Upper lobe of right lung (tissue), 1 donor: ENCODE measurements around the gene TDRD12. TPM values are rescaled to one million over a fixed set of nuclear protein-coding genes. Genes with fewer than 3 reads are reported as not detected.

Source experiments
- ATAC-seq: fragments of 200-7000 bp; cut with Tn5 transposase; one replicate; pipeline ENCODE4 v1.9.1; 2020; ENCODE audit warnings: mild to moderate bottlenecking, moderate library complexity
- DNase-seq: peaks from one replicate; pipeline ENCODE4 v3.0.0-alpha.2; 2020
- H3K27ac ChIP-seq: fragments of 200-600 bp; one replicate; pipeline ENCODE4 v1.8.0; 2022
- H3K27me3 ChIP-seq: fragments of 200-600 bp; one replicate; pipeline ENCODE4 v1.8.0; 2022; ENCODE audit warnings: mild to moderate bottlenecking
- H3K36me3 ChIP-seq: fragments of 200-600 bp; one replicate; pipeline ENCODE4 v1.8.0; 2022
- H3K4me1 ChIP-seq: fragments of 200-600 bp; one replicate; pipeline ENCODE4 v1.8.0; 2022
- H3K4me3 ChIP-seq: fragments of 200-600 bp; one replicate; pipeline ENCODE4 v1.8.0; 2022; ENCODE audit warnings: mild to moderate bottlenecking
- H3K9me3 ChIP-seq: fragments of 200-600 bp; one replicate; pipeline ENCODE4 v1.8.0; 2022
- intact Hi-C: fragments of 100-400 bp; cut with DNase I; formaldehyde crosslinking; loops from one replicate; pipeline ENCODE4 v1.11.0; 2022
- total RNA-seq: library from RNA; stranded (reverse); fragmentation: NEBNext Ultra II Directional; extraction: Animal tissue kit (Norgen Biotek cat#: 25700); gene quantifications from one replicate; pipeline ENCODE4 v1.2.1, GENCODE V29; 2021
- TF ChIP-seq, protein P1 (sequence below): fragments of 200-600 bp; IDR thresholded peaks from one replicate; pipeline ENCODE4 v1.8.0; 2022; ENCODE audit warnings: antibody characterized with exemption
- donor health status: DM: no; HTN: yes; CAD: no; lungs with severe emphysema.

The TDRD12 gene
- total RNA-seq, 1 donor from 2014 or later: not detected

DNA sequence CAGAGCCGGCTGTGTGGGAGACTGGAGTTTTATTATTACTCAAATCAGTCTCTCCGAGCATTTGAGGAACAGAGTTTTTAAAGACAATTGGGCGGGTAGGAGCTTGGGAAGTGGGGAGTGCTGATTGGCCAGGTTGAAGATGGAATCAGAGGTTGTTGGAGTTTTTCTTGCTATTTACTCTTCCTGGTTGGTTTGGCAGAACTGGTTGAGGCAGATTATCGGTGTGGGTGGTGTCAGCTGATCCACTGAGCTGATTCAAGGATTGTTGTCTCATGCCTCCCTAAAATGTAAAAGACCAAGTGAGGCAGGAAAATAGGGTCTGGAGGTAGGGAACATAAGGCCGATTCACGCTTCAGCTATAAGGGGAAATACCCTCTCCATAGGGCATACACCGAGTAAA is 1.3 kb upstream of the TDRD12 start:
- intact Hi-C loops: no loop called here
- ATAC-seq: no peak
- no peaks in the 10 kb centered on the region for H3K4me1 ChIP-seq
- H3K27ac ChIP-seq: no peak overlapping the region
- H3K9me3 ChIP-seq: no peaks in the 10 kb centered on the region
- H3K36me3 ChIP-seq: peaks cover 14% of the 10 kb centered on the region
- DNase-seq: no peak
- TF ChIP-seq, protein P1, sequence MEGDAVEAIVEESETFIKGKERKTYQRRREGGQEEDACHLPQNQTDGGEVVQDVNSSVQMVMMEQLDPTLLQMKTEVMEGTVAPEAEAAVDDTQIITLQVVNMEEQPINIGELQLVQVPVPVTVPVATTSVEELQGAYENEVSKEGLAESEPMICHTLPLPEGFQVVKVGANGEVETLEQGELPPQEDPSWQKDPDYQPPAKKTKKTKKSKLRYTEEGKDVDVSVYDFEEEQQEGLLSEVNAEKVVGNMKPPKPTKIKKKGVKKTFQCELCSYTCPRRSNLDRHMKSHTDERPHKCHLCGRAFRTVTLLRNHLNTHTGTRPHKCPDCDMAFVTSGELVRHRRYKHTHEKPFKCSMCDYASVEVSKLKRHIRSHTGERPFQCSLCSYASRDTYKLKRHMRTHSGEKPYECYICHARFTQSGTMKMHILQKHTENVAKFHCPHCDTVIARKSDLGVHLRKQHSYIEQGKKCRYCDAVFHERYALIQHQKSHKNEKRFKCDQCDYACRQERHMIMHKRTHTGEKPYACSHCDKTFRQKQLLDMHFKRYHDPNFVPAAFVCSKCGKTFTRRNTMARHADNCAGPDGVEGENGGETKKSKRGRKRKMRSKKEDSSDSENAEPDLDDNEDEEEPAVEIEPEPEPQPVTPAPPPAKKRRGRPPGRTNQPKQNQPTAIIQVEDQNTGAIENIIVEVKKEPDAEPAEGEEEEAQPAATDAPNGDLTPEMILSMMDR: no peak
- no peaks in the 10 kb centered on the region for H3K27me3 ChIP-seq
- no peak overlapping the region for H3K4me3 ChIP-seq

GRCh38 chr19:32720216-32720935 is 809 bp downstream of the TDRD12 start:
- no peaks in the 10 kb centered on the region for H3K27me3 ChIP-seq
- DNase-seq (no peak), ATAC-seq (no peak)
- H3K4me3 ChIP-seq: no peak overlapping the region
- TF ChIP-seq, protein P1: no peak
- H3K27ac ChIP-seq: no peak overlapping the region
- H3K9me3 ChIP-seq: no peaks in the 10 kb centered on the region
- H3K4me1 ChIP-seq: no peaks in the 10 kb centered on the region
- peaks cover 1% of the 10 kb centered on the region for H3K36me3 ChIP-seq
- intact Hi-C loops: no loop called here

DNA sequence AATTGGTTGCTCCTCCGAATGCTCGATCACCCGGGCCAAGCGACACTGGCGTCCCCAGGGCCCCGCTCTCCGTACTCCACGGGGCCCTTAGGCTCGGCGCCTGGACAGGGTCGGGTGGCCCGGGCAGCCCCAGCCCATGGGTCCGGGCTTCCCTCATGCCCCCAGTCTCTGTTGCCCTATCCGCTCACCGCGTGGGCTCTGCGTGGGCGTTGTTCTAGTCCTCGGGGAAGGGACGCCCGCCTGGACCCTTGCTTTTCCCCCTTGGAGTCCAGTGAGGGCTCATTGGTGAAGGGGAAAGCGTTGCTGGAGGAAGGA is 1.3 kb downstream of the TDRD12 start:
- Histone ChIP-seq H3K4me1 (no peaks in the 10 kb centered on the region), H3K27ac (no peak overlapping the region), H3K36me3 (no peaks in the 10 kb centered on the region), H3K4me3 (no peak overlapping the region), H3K9me3 (no peaks in the 10 kb centered on the region), H3K27me3 (no peaks in the 10 kb centered on the region)
- intact Hi-C loops: no loop called here
- TF ChIP-seq, protein P1: no peak
- ATAC-seq (no peak), DNase-seq (no peak)

GRCh38 chr19:32735936-32736335 is 16.4 kb downstream of the TDRD12 start:
- Histone ChIP-seq H3K4me3 (no peak overlapping the region), H3K27ac (no peak overlapping the region), H3K9me3 (no peaks in the 10 kb centered on the region), H3K36me3 (no peaks in the 10 kb centered on the region), H3K27me3 (no peaks in the 10 kb centered on the region), H3K4me1 (no peaks in the 10 kb centered on the region)
- TF ChIP-seq, protein P1: no peak
- DNase-seq (no peak), ATAC-seq (no peak)
- intact Hi-C loops: no loop called here

DNA sequence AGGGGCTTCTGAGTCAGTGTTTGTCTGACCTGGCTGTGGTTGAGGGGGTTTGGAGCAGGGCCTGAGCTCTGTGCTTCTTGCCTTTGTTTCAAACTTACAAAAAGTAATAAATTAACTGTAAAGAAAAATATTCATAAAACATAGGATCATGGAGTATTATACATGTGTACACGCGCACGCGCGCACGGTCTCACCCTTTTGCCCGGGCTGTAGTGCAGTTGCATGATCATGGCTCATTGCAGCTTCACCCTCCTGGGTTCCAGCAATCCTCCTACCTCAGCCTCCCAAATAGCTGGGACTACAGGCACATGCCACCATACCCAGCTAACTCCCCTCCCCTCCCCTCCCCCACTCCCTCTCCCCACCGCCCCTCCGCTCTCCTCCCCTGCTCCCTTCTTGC is 23.5 kb downstream of the TDRD12 start:
- Histone ChIP-seq H3K27me3 (no peaks in the 10 kb centered on the region), H3K4me1 (no peaks in the 10 kb centered on the region), H3K36me3 (no peaks in the 10 kb centered on the region), H3K9me3 (no peaks in the 10 kb centered on the region), H3K4me3 (no peak overlapping the region), H3K27ac (no peak overlapping the region)
- intact Hi-C loops: no loop called here
- DNase-seq (no peak), ATAC-seq (no peak)
- TF ChIP-seq, protein P1: no peak

DNA sequence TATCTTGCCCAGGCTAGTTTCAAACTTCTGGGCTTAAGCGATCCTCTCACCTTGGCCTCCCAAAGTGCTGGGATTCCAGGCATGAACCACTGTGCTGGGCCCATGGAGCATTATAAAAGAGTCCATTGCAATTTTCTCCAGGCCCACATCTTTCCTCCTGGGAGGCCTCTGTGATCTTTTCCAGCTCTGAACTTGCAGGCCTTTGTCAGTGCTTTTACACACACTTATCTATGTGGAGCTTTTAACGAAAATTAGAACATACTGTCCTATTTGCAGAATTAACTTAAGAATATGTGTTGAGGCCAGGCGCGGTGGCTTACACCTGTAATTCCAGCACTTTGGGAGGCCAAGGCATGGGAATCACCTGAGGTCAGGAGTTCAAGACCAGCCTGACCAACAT is 23.9 kb downstream of the TDRD12 start:
- Histone ChIP-seq H3K4me3 (no peak overlapping the region), H3K4me1 (no peaks in the 10 kb centered on the region), H3K27ac (no peak overlapping the region), H3K36me3 (no peaks in the 10 kb centered on the region), H3K9me3 (no peaks in the 10 kb centered on the region), H3K27me3 (no peaks in the 10 kb centered on the region)
- intact Hi-C loops: no loop called here
- DNase-seq (no peak), ATAC-seq (no peak)
- TF ChIP-seq, protein P1: no peak
